CD4-positive, alpha-beta T cell treated with Interleukin-4 for 1 hour (primary cell): Measurements from ENCODE around the gene MAS1L.
"Not testable (repeated sequence)": the region's sequence is repeated elsewhere in the genome, so short reads cannot be mapped to it uniquely, and the experiment has no call there.

ENCODE experiments used
- DNase-seq, 2 donors: peaks; one replicate each; pipeline ENCODE4 v3.0.0-alpha.2; 2020 to 2022

MAS1L gene

DNA sequence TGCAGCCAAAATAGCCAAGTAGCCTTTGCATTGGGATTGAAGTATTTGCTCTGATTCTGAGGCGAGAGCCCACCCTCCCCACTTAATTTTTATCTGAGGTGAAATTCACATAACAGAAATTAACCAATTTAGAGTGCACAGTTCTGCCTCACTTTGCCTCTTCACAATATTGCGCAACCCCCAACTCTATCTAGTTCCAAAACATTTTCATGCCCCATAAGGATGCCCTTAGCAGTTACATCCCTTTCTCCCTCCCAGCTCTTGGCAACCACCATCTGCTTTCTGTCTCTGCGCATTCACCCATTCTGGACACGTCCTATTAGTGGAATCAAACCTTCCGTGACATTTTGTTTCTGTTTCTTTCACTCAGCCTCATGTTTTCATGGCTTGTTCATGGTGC lies 9.0 kb downstream of the MAS1L start:
- no peak for DNase-seq

DNA sequence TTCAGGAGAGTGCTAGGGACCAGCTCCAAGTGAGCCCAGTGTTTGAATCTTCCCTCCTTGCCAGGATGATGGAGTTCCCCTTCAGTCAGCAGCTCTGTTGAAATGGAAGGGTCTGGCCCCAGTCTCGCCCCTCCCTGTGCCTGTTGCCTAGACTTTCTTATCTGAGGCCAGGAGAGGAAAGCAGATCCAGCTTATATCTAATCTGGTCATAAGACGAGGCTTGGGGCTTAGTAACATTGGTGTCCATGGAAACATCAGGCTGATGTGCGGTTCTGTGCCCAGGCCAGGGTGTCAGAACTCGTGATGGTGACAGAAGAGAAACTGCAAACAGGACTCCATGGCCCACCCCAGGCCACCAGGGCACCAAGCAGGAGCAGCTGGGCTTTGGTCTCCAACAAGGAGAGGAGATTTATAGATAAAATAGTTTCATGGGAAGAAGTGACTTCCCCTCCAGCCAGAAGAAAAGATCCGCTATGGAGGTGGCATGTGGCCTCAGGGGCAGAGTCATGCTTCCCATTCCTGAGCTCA lies 9.8 kb downstream of the MAS1L start:
- no peak for DNase-seq

DNA sequence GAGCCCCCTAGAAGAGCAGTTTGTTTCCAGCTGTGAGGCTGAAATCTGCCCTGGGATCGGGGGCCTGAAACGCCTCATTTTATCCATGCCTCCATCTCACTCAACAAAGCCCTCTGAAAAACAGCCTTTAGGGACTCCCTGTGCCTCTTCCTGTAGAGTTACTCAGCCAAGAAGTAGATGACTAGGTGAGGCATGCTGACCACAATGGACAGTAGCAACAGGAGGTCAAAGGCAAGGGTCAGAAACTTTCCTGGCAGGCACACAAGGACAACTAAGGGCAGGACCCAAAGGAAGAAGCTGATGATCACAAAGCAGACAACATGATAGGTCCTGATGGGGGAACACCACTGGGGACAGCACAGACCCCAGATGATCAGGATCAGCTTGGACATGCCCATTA lies 12.8 kb downstream of the MAS1L start:
- DNase-seq = no peak

GRCh38 chr6:29466241-29466640 lies 21.5 kb downstream of the MAS1L start:
- no peak for DNase-seq

GRCh38 chr6:29465801-29466200 lies 22.0 kb downstream of the MAS1L start:
- no peak for DNase-seq

- no peak for DNase-seq
These were observed 22.5 kb downstream of the MAS1L start for GRCh38 chr6:29465279-29465678.

DNA sequence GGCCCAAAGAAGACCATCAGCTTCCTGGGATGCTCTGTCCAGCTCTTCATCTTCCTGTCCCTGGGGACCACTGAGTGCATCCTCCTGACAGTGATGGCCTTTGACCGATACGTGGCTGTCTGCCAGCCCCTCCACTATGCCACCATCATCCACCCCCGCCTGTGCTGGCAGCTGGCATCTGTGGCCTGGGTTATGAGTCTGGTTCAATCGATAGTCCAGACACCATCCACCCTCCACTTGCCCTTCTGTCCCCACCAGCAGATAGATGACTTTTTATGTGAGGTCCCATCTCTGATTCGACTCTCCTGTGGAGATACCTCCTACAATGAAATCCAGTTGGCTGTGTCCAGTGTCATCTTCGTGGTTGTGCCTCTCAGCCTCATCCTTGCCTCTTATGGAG lies 25.7 kb downstream of the MAS1L start:
- no peak for DNase-seq

DNA sequence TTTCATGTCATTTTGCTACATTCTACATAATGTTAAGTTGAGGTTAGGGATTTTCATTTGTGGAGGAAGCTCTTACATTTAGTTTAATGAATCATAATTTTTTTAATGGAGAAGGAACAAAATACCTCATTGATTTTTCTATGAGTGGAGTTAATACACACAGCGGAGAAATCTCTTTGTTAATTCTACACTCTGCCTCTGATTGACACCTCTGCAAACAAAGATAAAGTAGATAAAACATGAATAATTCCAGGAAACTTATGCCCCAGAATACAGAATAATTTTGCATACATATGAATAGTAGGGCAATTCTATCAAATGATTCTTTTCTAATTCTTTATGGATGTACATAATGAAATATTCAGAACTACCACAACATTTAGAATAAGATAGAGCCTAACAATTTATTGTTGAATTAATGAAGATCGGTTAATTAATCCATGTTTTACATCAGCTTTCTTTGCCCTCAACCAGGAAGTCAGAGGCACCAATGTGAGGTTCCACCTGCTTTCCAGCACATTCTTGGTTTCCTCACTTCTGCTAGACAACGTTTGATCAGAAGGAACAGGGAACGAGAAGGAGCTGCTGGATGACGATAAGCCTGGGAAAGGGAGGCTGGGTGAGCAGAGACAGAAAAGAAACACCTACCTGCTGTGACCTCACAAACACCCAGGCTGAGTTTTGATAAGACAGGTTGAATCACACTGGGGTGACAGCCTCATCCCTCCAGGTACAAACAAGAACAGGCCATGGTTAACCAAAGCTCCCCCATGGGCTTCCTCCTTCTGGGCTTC lies 26.5 kb downstream of the MAS1L start:
- no peak for DNase-seq

GRCh38 chr6:29456971-29457370 lies 30.8 kb downstream of the MAS1L start, which contains the start of the genes OR11A1 and OR2H1:
OR11A1 (minus strand) TSS chr6:29457071; CDS start chr6:29427641, 29,430 bp downstream.
OR2H1 (plus strand) TSS chr6:29457155; CDS start chr6:29461770, 4,615 bp downstream.
- no peak for DNase-seq

- DNase-seq = no peak
These were observed 36.1 kb downstream of the MAS1L start for GRCh38 chr6:29451471-29452193.

GRCh38 chr6:29447670-29448069 lies 40.1 kb downstream of the MAS1L start:
- no peak for DNase-seq

DNA sequence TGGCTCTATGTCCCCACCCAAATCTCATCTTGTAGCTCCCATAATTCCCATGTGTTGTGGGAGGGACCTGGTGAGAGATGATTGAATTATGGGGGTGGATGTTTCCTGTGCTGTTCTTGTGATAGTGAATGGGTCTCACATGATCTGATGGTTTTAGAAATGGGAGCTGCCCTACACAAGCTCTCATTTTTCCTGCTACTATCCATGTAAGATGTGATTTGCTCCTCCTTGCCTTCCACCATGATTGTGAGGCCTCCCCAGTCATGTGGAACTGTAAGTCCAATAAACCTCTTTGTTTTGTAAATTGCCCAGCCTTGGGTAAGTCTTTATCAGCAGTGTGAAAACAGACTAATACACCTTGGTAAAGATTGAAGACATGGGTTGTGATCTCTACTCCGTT lies 43.7 kb downstream of the MAS1L start:
- not testable (repeated sequence) for DNase-seq

GRCh38 chr6:29442719-29443118 lies 45.0 kb downstream of the MAS1L start:
- no peak for DNase-seq

DNA sequence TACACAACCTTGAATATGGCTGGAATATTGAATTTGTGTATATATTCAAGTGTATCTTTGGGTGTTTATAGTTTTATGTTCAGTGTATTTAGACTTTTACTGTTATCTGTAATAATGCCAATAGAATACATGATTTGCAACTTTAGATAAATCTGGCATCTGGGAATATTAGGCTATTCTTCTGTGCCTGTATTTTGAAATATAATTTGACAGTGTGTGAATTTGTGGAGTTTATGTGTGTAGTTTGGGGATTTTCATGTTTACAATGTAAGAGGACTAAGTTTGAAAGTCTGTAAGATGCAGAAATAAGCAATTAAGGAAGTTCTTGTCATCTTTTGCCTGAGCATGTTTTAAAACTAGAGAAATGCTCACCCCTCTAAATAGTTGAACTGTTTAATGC lies 48.8 kb downstream of the MAS1L start, which contains the start of gene OR10C1:
Gene OR10C1 (plus strand): TSS at position 301 of the 400 bp plus-strand sequence. CDS start 710 bp downstream, outside the sequence.
- no peak for DNase-seq

DNA sequence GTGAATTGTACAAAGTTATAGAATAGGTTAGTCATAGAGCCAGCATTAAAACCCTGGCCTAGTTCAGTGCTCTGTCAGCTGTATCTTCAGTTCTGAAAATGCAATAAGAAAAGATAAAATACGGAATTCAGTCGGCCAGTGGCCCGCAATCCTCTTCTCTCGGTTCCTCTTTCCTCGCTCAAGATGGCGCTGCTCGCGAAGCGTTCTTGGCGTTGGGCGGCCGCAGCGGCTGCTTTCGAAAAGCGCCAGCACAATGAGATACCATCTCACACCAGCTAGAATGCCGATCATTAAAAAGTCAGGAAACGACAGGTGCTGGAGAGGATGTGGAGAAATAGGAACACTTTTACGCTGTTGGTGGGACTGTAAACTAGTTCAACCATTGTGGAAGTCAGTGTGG lies 51.0 kb downstream of the MAS1L start:
- not testable (repeated sequence) for DNase-seq
